Neural cell (in vitro differentiated cells): ENCODE results near the gene DOK6. TPM values are rescaled to one million over a fixed set of nuclear protein-coding genes. Genes with fewer than 3 reads are reported as not detected.

Experiments used
- H2AFZ ChIP-seq: fragments of 200-600, 300-800 bp; sonication (generic), shearing (Covaris generic); 2 replicates; pipeline ENCODE4 v1.6.0; 2014; ENCODE audit warnings: low read depth, mild to moderate bottlenecking, antibody characterized with exemption, low read length, moderate library complexity
- H3F3A ChIP-seq: fragments of 200-600 bp; shearing (Covaris generic); 2 replicates; pipeline ENCODE4 v1.6.1; 2016; ENCODE audit warnings: mild to moderate bottlenecking, moderate library complexity, mixed read lengths, antibody characterized with exemption, low read length; ENCODE audit not compliant: insufficient read depth, poor library complexity, severe bottlenecking
- H3K27ac ChIP-seq: fragments of 200-600, 300-800 bp; sonication (generic), shearing (Covaris generic); 2 replicates; pipeline ENCODE4 v1.5.1; 2014; ENCODE audit warnings: mild to moderate bottlenecking, low read length, moderate library complexity
- H3K27me3 ChIP-seq: fragments of 300-800, 200-600 bp; sonication (generic), shearing (Covaris generic); 2 replicates; pipeline ENCODE4 v1.6.0; 2014; ENCODE audit warnings: mild to moderate bottlenecking, low read depth, low read length, moderate library complexity; ENCODE audit not compliant: insufficient read depth
- H3K36me3 ChIP-seq: fragments of 300-800, 200-600 bp; sonication (generic), shearing (Covaris generic); 2 replicates; pipeline ENCODE4 v1.5.1; 2014; ENCODE audit warnings: mild to moderate bottlenecking, antibody characterized with exemption, low read length, moderate library complexity; ENCODE audit not compliant: insufficient read depth
- H3K4me2 ChIP-seq: fragments of 300-800, 200-600 bp; sonication (generic), shearing (Covaris generic); 2 replicates; pipeline ENCODE4 v1.6.0; 2014; ENCODE audit warnings: mild to moderate bottlenecking, low read length
- H3K4me3 ChIP-seq: fragments of 300-800, 200-600 bp; sonication (generic), shearing (Covaris generic); 2 replicates; pipeline ENCODE4 v1.5.1; 2014; ENCODE audit warnings: mild to moderate bottlenecking, low read length, moderate library complexity
- H3K79me2 ChIP-seq: fragments of 200-600 bp; shearing (Covaris generic); replicated peaks from 2 replicates; pipeline ENCODE4 v1.6.0; 2014; ENCODE audit warnings: mild to moderate bottlenecking, low read length, moderate library complexity; ENCODE audit not compliant: insufficient read depth
- H3K9ac ChIP-seq: fragments of 300-800, 200-600 bp; sonication (generic), shearing (Covaris generic); 2 replicates; pipeline ENCODE4 v1.6.1; 2016; ENCODE audit warnings: mild to moderate bottlenecking, low read length, mixed read lengths
- H3K9me2 ChIP-seq: fragments of 200-600 bp; shearing (Covaris generic); 2 replicates; pipeline ENCODE4 v1.6.1; 2016; ENCODE audit warnings: mild to moderate bottlenecking, low read length, mixed read lengths; ENCODE audit not compliant: insufficient read depth
- H3K9me3 ChIP-seq: fragments of 200-600, 300-800 bp; sonication (generic), shearing (Covaris generic); 2 replicates; pipeline ENCODE4 v1.6.1; 2016; ENCODE audit warnings: mild to moderate bottlenecking, mixed run types, low read length, moderate library complexity, mixed read lengths
- H4K20me1 ChIP-seq: fragments of 200-600 bp; shearing (Covaris generic); 2 replicates; pipeline ENCODE4 v1.6.1; 2016; ENCODE audit warnings: mild to moderate bottlenecking, mixed run types; ENCODE audit not compliant: insufficient read depth
- EP300 ChIP-seq: fragments of 450-650 bp; conservative IDR thresholded peaks from 2 replicates; pipeline ENCODE4 v1.6.1; 2014; ENCODE audit warnings: antibody characterized with exemption, mild to moderate bottlenecking, moderate library complexity; ENCODE audit not compliant: poor library complexity, severe bottlenecking
- EZH2 ChIP-seq: fragments of 200-600, 300-800 bp; shearing (Covaris generic), sonication (generic); IDR thresholded peaks from 2 replicates; pipeline ENCODE4 v1.6.1; 2014; ENCODE audit warnings: antibody characterized with exemption, low read length, borderline replicate concordance, mild to moderate bottlenecking; ENCODE audit not compliant: insufficient read depth, poor library complexity, severe bottlenecking
- MXI1 ChIP-seq: fragments of 450-650 bp; conservative IDR thresholded peaks from 2 replicates; pipeline ENCODE4 v1.6.1; 2014; ENCODE audit warnings: antibody characterized with exemption, mild to moderate bottlenecking; ENCODE audit not compliant: poor library complexity, severe bottlenecking
- POLR2AphosphoS5 ChIP-seq: IDR thresholded peaks from 2 replicates; pipeline ENCODE4 v1.6.1; 2012
- RAD21 ChIP-seq: fragments of 450-650 bp; conservative IDR thresholded peaks from 2 replicates; pipeline ENCODE4 v1.6.1; 2014; ENCODE audit warnings: antibody characterized with exemption, mild to moderate bottlenecking, moderate library complexity
- SMC3 ChIP-seq: fragments of 450-650 bp; conservative IDR thresholded peaks from 2 replicates; pipeline ENCODE4 v1.6.1; 2014; ENCODE audit warnings: antibody characterized with exemption, mild to moderate bottlenecking, moderate library complexity; ENCODE audit not compliant: poor library complexity
- TAF1 ChIP-seq: IDR thresholded peaks from 2 replicates; pipeline ENCODE4 v1.6.1; 2012; ENCODE audit warnings: low read depth
- polyA plus RNA-seq: library from polyadenylated mRNA; depleted of rRNA; stranded (reverse); fragments of >200 nt; gene quantifications from 2 replicates; pipeline ENCODE4 v1.2.3, GENCODE V29; 2014
- TF ChIP-seq, protein P1 (sequence below): fragments of 450-650 bp; IDR thresholded peaks from 2 replicates; pipeline ENCODE4 v1.5.1; 2014; ENCODE audit warnings: antibody characterized with exemption, mild to moderate bottlenecking, moderate library complexity; ENCODE audit not compliant: poor library complexity, severe bottlenecking
- TF ChIP-seq, protein P2 (sequence below): IDR thresholded peaks from 2 replicates; pipeline ENCODE4 v1.6.1; 2012; ENCODE audit warnings: borderline replicate concordance

Gene DOK6
- polyA plus RNA-seq, 1 donor from 2014 or later, result 9.7 TPM

DNA sequence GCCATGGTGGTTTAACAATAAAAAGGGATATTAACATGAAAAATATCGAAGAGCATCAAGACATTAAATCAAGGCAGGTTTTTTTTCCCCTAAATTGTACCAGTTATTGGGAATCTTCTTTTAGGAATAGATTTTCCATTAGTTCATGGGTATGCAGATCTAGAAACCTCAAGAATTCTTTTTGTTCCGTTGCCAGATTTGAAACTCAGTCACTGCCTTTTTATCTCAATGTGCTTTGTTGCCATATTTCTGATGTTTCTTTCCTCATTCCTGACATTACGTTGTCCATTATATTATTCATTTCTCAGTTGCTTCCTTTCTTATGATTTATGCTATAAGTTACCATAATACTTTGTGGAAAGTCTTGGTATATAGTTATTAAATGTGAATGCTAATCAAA is 384.8 kb downstream of the DOK6 start:
- Histone ChIP-seq H4K20me1 (no peaks in the 10 kb centered on the region), H3K27me3 (no peaks in the 10 kb centered on the region), H3K9ac (no peak overlapping the region), H3K9me2 (no peaks in the 10 kb centered on the region), H2AFZ (no peak overlapping the region), H3K9me3 (no peaks in the 10 kb centered on the region), H3F3A (no peaks in the 10 kb centered on the region), H3K36me3 (no peaks in the 10 kb centered on the region), H3K4me2 (no peak overlapping the region), H3K4me3 (no peak overlapping the region), H3K79me2 (no peaks in the 10 kb centered on the region), H3K27ac (no peak overlapping the region)
- TF ChIP-seq POLR2AphosphoS5 (no peak), MXI1 (no peak), EP300 (no peak), EZH2 (no peak), RAD21 (no peak), TAF1 (no peak), SMC3 (no peak)
- TF ChIP-seq, protein P1, sequence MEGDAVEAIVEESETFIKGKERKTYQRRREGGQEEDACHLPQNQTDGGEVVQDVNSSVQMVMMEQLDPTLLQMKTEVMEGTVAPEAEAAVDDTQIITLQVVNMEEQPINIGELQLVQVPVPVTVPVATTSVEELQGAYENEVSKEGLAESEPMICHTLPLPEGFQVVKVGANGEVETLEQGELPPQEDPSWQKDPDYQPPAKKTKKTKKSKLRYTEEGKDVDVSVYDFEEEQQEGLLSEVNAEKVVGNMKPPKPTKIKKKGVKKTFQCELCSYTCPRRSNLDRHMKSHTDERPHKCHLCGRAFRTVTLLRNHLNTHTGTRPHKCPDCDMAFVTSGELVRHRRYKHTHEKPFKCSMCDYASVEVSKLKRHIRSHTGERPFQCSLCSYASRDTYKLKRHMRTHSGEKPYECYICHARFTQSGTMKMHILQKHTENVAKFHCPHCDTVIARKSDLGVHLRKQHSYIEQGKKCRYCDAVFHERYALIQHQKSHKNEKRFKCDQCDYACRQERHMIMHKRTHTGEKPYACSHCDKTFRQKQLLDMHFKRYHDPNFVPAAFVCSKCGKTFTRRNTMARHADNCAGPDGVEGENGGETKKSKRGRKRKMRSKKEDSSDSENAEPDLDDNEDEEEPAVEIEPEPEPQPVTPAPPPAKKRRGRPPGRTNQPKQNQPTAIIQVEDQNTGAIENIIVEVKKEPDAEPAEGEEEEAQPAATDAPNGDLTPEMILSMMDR, result no peak
- TF ChIP-seq, protein P2, sequence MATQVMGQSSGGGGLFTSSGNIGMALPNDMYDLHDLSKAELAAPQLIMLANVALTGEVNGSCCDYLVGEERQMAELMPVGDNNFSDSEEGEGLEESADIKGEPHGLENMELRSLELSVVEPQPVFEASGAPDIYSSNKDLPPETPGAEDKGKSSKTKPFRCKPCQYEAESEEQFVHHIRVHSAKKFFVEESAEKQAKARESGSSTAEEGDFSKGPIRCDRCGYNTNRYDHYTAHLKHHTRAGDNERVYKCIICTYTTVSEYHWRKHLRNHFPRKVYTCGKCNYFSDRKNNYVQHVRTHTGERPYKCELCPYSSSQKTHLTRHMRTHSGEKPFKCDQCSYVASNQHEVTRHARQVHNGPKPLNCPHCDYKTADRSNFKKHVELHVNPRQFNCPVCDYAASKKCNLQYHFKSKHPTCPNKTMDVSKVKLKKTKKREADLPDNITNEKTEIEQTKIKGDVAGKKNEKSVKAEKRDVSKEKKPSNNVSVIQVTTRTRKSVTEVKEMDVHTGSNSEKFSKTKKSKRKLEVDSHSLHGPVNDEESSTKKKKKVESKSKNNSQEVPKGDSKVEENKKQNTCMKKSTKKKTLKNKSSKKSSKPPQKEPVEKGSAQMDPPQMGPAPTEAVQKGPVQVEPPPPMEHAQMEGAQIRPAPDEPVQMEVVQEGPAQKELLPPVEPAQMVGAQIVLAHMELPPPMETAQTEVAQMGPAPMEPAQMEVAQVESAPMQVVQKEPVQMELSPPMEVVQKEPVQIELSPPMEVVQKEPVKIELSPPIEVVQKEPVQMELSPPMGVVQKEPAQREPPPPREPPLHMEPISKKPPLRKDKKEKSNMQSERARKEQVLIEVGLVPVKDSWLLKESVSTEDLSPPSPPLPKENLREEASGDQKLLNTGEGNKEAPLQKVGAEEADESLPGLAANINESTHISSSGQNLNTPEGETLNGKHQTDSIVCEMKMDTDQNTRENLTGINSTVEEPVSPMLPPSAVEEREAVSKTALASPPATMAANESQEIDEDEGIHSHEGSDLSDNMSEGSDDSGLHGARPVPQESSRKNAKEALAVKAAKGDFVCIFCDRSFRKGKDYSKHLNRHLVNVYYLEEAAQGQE, result no peak

DNA sequence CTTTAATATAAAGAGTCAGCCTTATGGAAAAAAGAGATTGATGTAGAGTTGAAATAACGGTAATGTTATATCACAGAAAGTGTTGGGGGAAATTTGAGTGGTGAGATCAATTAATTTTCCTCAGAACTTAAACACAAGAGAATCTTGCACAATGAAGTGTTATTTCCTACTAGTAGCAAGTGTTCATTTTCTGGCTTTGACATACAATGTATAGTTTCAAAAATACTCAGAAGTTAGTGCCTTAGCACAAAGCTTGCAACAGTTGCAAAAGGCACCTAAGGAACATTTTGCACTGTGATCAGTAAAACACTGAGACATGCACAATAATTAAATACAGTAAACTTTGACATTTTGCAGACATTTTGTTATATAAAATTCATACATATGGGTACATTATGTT is 385.7 kb downstream of the DOK6 start:
- Histone ChIP-seq H3K9ac (no peak overlapping the region), H2AFZ (no peak overlapping the region), H3F3A (no peaks in the 10 kb centered on the region), H3K27me3 (no peaks in the 10 kb centered on the region), H3K9me3 (no peaks in the 10 kb centered on the region), H3K9me2 (no peaks in the 10 kb centered on the region), H3K36me3 (no peaks in the 10 kb centered on the region), H3K79me2 (no peaks in the 10 kb centered on the region), H3K27ac (no peak overlapping the region), H3K4me3 (no peak overlapping the region), H3K4me2 (no peak overlapping the region), H4K20me1 (no peaks in the 10 kb centered on the region)
- TF ChIP-seq TAF1 (no peak), EZH2 (no peak), SMC3 (no peak), MXI1 (no peak)
- TF ChIP-seq, protein P2, result no peak
- TF ChIP-seq, protein P1, result no peak
